Neural progenitor cell (in vitro differentiated cells): ENCODE data around the gene PPIL4. TPM values are rescaled to one million over a fixed set of nuclear protein-coding genes. Genes with fewer than 3 reads are reported as not detected.
"Not testable (repeated sequence)": the region's sequence is repeated elsewhere in the genome, so short reads cannot be mapped to it uniquely, and the experiment has no call there.

ENCODE experiments used
- DNase-seq: peaks from one replicate; pipeline ENCODE4 v3.0.0-alpha.2; 2016; ENCODE audit warnings: low spot score
- H2AFZ ChIP-seq: fragments of 200-600 bp; sonication (generic); replicated peaks from 2 replicates; pipeline ENCODE4 v1.6.1; 2016; ENCODE audit warnings: antibody characterized with exemption
- H3F3A ChIP-seq: fragments of 200-600 bp; sonication (generic); 2 replicates; pipeline ENCODE4 v1.6.1; 2016; ENCODE audit warnings: antibody characterized with exemption, low read depth
- H3K27ac ChIP-seq: fragments of 200-600 bp; sonication (generic); 2 replicates; pipeline ENCODE4 v1.5.1; 2016; ENCODE audit warnings: mild to moderate bottlenecking
- H3K27me3 ChIP-seq: fragments of 200-600 bp; sonication (generic); 2 replicates; pipeline ENCODE4 v1.6.1; 2016; ENCODE audit warnings: mild to moderate bottlenecking, moderate library complexity
- H3K36me3 ChIP-seq: fragments of 200-600 bp; sonication (generic); 2 replicates; pipeline ENCODE4 v1.5.1; 2016
- H3K4me1 ChIP-seq: fragments of 200-600 bp; sonication (generic); 2 replicates; pipeline ENCODE4 v1.6.1; 2016; ENCODE audit warnings: mixed run types
- H3K4me2 ChIP-seq: fragments of 200-600 bp; sonication (generic); 2 replicates; pipeline ENCODE4 v1.6.1; 2016
- H3K4me3 ChIP-seq: fragments of 200-600 bp; sonication (generic); 2 replicates; pipeline ENCODE4 v1.5.1; 2016
- H3K79me2 ChIP-seq: fragments of 200-600 bp; sonication (generic); 2 replicates; pipeline ENCODE4 v1.6.1; 2016; ENCODE audit warnings: low read depth
- H3K9ac ChIP-seq: fragments of 200-600 bp; sonication (generic); 2 replicates; pipeline ENCODE4 v1.6.1; 2016
- H3K9me3 ChIP-seq: fragments of 200-600 bp; sonication (generic); 2 replicates; pipeline ENCODE4 v1.5.1; 2016; ENCODE audit warnings: low read depth
- H4K20me1 ChIP-seq: fragments of 200-600 bp; sonication (generic); 2 replicates; pipeline ENCODE4 v1.6.1; 2016; ENCODE audit warnings: low read depth
- H3K27ac Mint-ChIP-seq: 3 replicates; pipeline ENCODE4 v1.8.0; 2021; ENCODE audit warnings: mixed read lengths
- H3K27me3 Mint-ChIP-seq: 2 replicates; pipeline ENCODE4 v1.8.0; 2022; ENCODE audit warnings: low read depth, mild to moderate bottlenecking, inconsistent platforms, moderate library complexity, mixed read lengths; ENCODE audit not compliant: insufficient read depth
- H3K36me3 Mint-ChIP-seq: 3 replicates; pipeline ENCODE4 v1.8.0; 2021; ENCODE audit warnings: mixed read lengths
- H3K4me1 Mint-ChIP-seq: 3 replicates; pipeline ENCODE4 v1.8.0; 2021; ENCODE audit warnings: mixed read lengths
- H3K4me3 Mint-ChIP-seq: 3 replicates; pipeline ENCODE4 v1.8.0; 2021; ENCODE audit warnings: mild to moderate bottlenecking, moderate library complexity, mixed read lengths
- H3K9me3 Mint-ChIP-seq: 3 replicates; pipeline ENCODE4 v1.8.0; 2020; ENCODE audit warnings: mixed read lengths
- CTCF ChIP-seq: fragments of 200-600 bp; sonication (generic); IDR thresholded peaks from 2 replicates; pipeline ENCODE4 v1.5.1; 2017; ENCODE audit warnings: antibody characterized with exemption, mild to moderate bottlenecking
- EZH2 ChIP-seq: fragments of 200-600 bp; sonication (generic); IDR thresholded peaks from 2 replicates; pipeline ENCODE4 v1.6.1; 2017; ENCODE audit warnings: antibody characterized with exemption, mild to moderate bottlenecking, moderate library complexity
- EZH2phosphoT487 ChIP-seq: fragments of 200-600 bp; sonication (generic); IDR thresholded peaks from 2 replicates; pipeline ENCODE4 v1.6.1; 2017; ENCODE audit warnings: antibody characterized with exemption
- total RNA-seq: library from RNA; depleted of rRNA; stranded (reverse); fragments of >200 nt; gene quantifications from 2 replicates; pipeline ENCODE4 v1.2.3, GENCODE V29; 2015; ENCODE audit warnings: low replicate concordance

The PPIL4 gene
- total RNA-seq, 1 donor from 2014 or later = 80.6 TPM

DNA sequence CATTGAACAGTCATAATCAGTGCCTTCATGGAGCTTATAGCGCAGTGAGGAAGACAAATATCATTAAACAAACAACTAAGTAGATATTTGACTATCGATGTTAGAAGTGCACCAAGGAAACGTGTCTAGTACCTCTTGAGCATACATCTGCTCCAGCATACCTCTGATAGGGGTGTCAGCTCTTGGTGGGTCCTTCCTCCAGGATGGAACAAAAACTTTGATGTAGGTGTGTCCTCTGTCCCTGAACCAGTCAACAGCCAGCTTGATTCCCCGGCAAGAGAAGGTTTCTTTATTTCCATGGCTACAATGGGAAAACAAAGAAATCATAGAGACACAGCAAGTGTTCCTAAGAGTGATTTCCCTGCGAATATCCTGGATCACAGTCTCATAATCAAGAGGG, 84.2 kb downstream of the PPIL4 start:
- Mint-ChIP-seq H3K9me3 (no peaks in the 10 kb centered on the region), H3K27ac (no peak overlapping the region), H3K4me3 (no peak overlapping the region), H3K4me1 (no peaks in the 10 kb centered on the region), H3K27me3 (peaks cover 2% of the 10 kb centered on the region), H3K36me3 (no peaks in the 10 kb centered on the region)
- Histone ChIP-seq H3K36me3 (no peaks in the 10 kb centered on the region), H2AFZ (no peak overlapping the region), H3K27me3 (no peaks in the 10 kb centered on the region), H3K79me2 (no peaks in the 10 kb centered on the region), H3K27ac (no peak overlapping the region), H3K9ac (no peak overlapping the region), H4K20me1 (no peaks in the 10 kb centered on the region), H3K4me1 (no peaks in the 10 kb centered on the region), H3K4me3 (no peak overlapping the region), H3K9me3 (no peaks in the 10 kb centered on the region), H3F3A (no peaks in the 10 kb centered on the region), H3K4me2 (no peak overlapping the region)
- TF ChIP-seq CTCF = no peak
- TF ChIP-seq EZH2phosphoT487 = no peak
- no peak for TF ChIP-seq EZH2
- DNase-seq = no peak

DNA sequence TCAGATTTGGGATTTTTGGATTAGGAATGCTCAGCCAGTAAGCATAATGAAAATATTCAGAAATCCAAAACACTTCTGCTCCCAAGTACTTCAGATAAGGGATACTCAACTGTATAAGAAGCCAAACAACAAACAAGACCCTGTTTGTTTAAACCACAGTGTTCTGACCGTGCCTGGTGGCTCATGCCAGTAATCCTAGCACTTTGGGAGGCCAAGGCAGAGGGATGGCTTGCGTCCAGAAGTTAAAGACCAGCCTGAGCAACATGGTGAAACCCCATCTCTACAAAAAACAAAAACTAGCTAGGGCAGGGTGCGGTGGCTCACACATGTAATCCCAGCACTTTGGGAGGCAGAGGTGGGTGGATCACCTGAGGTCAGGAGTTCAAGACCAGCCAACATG, 85.6 kb downstream of the PPIL4 start:
- not testable (repeated sequence) for H3K4me3 ChIP-seq, H3K4me2 ChIP-seq, H3K79me2 ChIP-seq, H3F3A ChIP-seq, H3K27ac Mint-ChIP-seq, H4K20me1 ChIP-seq, H3K4me1 Mint-ChIP-seq, H3K27me3 Mint-ChIP-seq, DNase-seq, H3K36me3 ChIP-seq, H3K4me1 ChIP-seq, H3K9me3 Mint-ChIP-seq, H3K36me3 Mint-ChIP-seq, H3K27me3 ChIP-seq, H3K4me3 Mint-ChIP-seq, H2AFZ ChIP-seq, H3K9ac ChIP-seq, H3K9me3 ChIP-seq, H3K27ac ChIP-seq

DNA sequence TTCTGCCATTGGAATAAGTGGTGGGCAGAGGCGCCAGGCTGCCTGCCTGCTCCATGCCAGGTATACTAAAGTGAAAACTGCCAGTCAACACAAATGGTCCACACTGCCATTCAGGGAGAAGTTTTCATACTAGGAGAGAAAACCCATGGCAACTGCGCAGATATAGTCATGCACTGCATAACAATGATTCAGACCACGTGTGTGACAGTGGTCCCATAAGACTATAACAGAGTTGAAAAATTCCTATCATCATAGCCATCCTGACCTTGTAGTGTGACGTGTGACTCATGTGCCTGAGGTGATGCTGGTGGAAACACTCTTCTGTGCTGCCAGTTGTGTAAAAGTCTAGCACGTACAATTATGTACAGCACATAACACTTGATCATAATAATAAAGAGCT, 86.1 kb downstream of the PPIL4 start:
- Histone ChIP-seq H3K4me1 (no peaks in the 10 kb centered on the region), H2AFZ (no peak overlapping the region), H3F3A (no peaks in the 10 kb centered on the region), H3K4me3 (no peak overlapping the region), H3K27me3 (no peaks in the 10 kb centered on the region), H3K9me3 (no peaks in the 10 kb centered on the region), H4K20me1 (no peaks in the 10 kb centered on the region), H3K27ac (no peak overlapping the region), H3K79me2 (no peaks in the 10 kb centered on the region), H3K4me2 (no peak overlapping the region), H3K9ac (no peak overlapping the region), H3K36me3 (no peaks in the 10 kb centered on the region)
- Mint-ChIP-seq H3K27ac (no peak overlapping the region), H3K9me3 (no peaks in the 10 kb centered on the region), H3K27me3 (no peaks in the 10 kb centered on the region), H3K4me1 (peaks cover 5% of the 10 kb centered on the region), H3K4me3 (no peak overlapping the region), H3K36me3 (no peaks in the 10 kb centered on the region)
- TF ChIP-seq CTCF (no peak), EZH2phosphoT487 (no peak), EZH2 (no peak)
- no peak for DNase-seq

GRCh38 chr6:149458806-149459205, 87.0 kb downstream of the PPIL4 start:
- Histone ChIP-seq H3K4me2 (no peak overlapping the region), H3K27ac (no peak overlapping the region), H3F3A (no peaks in the 10 kb centered on the region), H2AFZ (no peak overlapping the region), H3K9me3 (no peaks in the 10 kb centered on the region), H3K4me3 (no peak overlapping the region), H3K9ac (no peak overlapping the region), H3K27me3 (peaks cover 8% of the 10 kb centered on the region), H3K4me1 (no peaks in the 10 kb centered on the region), H3K36me3 (no peaks in the 10 kb centered on the region), H4K20me1 (no peaks in the 10 kb centered on the region), H3K79me2 (no peaks in the 10 kb centered on the region)
- H3K9me3 Mint-ChIP-seq = no peaks in the 10 kb centered on the region
- peaks cover 5% of the 10 kb centered on the region for H3K4me1 Mint-ChIP-seq
- H3K4me3 Mint-ChIP-seq = no peak overlapping the region
- DNase-seq = no peak
- no peaks in the 10 kb centered on the region for H3K36me3 Mint-ChIP-seq
- H3K27me3 Mint-ChIP-seq = no peaks in the 10 kb centered on the region
- H3K27ac Mint-ChIP-seq = no peak overlapping the region
- TF ChIP-seq EZH2phosphoT487 (no peak), EZH2 (no peak), CTCF (no peak)
